Testis (tissue), 3 donors: ENCODE measurements around the gene SHC2. TPM values are rescaled to one million over a fixed set of nuclear protein-coding genes. Genes with fewer than 3 reads are reported as not detected.

Source experiments
- DNase-seq: peaks from one replicate; pipeline ENCODE4 v3.0.0-alpha.2; 2019
- H3K27ac ChIP-seq, 2 donors: fragments of 200-600 bp; sonication (generic); one replicate each; pipeline ENCODE4 v1.5.1; 2019
- H3K27me3 ChIP-seq: fragments of 200-600 bp; sonication (generic); one replicate; pipeline ENCODE4 v1.5.1; 2019
- H3K36me3 ChIP-seq: fragments of 200-600 bp; sonication (generic); one replicate; pipeline ENCODE4 v1.5.1; 2017; ENCODE audit warnings: low read depth; ENCODE audit errors: missing control alignments
- H3K4me1 ChIP-seq: fragments of 200-600 bp; sonication (generic); one replicate; pipeline ENCODE4 v1.5.1; 2019
- H3K4me3 ChIP-seq, 2 donors: fragments of 200-600 bp; sonication (generic); one replicate each; pipeline ENCODE4 v1.5.1; 2017 to 2019
- H3K9me3 ChIP-seq: fragments of 200-600 bp; sonication (generic); one replicate; pipeline ENCODE4 v1.5.1; 2017
- POLR2A ChIP-seq: fragments of 450-650 bp; IDR thresholded peaks from one replicate; pipeline ENCODE4 v1.6.1; 2017; ENCODE audit warnings: antibody characterized with exemption, mild to moderate bottlenecking, moderate library complexity
- WGBS, 2 donors: methylation state at CpG; one replicate each; pipeline ENCODE4 v1.1.5; 2018; 5-methylcytosine and 5-hydroxymethylcytosine counted together
- intact Hi-C: fragments of 100-400 bp; cut with DNase I; formaldehyde crosslinking; loops from one replicate; pipeline ENCODE4 v1.15.1; 2023; ENCODE audit warnings: low total_unique reads
- polyA plus RNA-seq: library from polyadenylated mRNA; stranded (reverse); fragments of 350-450 nt; fragmentation: Illumina TruSeq; extraction: RNeasy Lipid Tissue Mini Kit (QIAGEN cat#74804); gene quantifications from one replicate; pipeline ENCODE4 v1.2.3, GENCODE V29; 2014; ENCODE audit warnings: low read depth, low replicate concordance; ENCODE audit not compliant: insufficient read depth
- total RNA-seq, 2 donors: library from RNA; depleted of rRNA; stranded (reverse); fragments of >200 nt; gene quantifications; one replicate each; pipeline ENCODE4 v1.2.3, GENCODE V29; 2016
- TF ChIP-seq, protein P1 (sequence below), 3 experiments: fragments of 450-650 bp in 2 of 3; fragments of 200-600 bp in 1 of 3; sonication (generic) in 1 of 3; IDR thresholded peaks; one replicate each; pipeline ENCODE4 v1.5.1; 2016 to 2019; ENCODE audit warnings: antibody characterized with exemption in 3 of 3, mild to moderate bottlenecking in 2 of 3, moderate library complexity in 1 of 3

SHC2 gene
- total and polyA plus RNA-seq, 3 donors from 2014 or later = 26.7 to 67.3 (median 57.8) TPM

DNA sequence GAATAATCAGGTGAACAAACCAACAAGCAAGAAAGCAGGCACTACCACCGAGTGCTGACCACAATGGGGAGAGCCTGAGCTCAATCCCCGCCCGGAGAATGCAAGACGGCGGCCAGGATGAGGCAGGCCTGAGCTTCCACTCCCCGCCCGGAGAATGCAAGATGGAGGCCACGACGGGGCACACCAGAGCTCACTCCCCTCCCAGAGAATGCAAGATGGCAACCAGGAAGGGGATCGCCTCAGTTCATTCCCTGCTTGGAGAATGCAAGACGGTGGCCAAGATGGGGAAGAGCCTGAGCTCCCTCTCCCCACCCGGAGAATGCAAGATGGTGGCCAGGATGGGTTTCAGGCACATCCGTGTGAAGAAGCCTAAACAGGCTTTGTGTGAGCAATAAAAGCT, 91.6 kb downstream of the SHC2 start:
- no peak for DNase-seq
- Histone ChIP-seq H3K27ac (no peak overlapping the region), H3K27me3 (no peaks in the 10 kb centered on the region), H3K4me1 (peaks cover 2% of the 10 kb centered on the region), H3K4me3 (no peak overlapping the region), H3K9me3 (no peaks in the 10 kb centered on the region), H3K36me3 (no peaks in the 10 kb centered on the region)
- intact Hi-C loops = no loop called here
- WGBS, 2 donors = 95 to 97% methylated on average over 13 of the region's 13 CpGs
- TF ChIP-seq POLR2A = no peak
- TF ChIP-seq, protein P1, sequence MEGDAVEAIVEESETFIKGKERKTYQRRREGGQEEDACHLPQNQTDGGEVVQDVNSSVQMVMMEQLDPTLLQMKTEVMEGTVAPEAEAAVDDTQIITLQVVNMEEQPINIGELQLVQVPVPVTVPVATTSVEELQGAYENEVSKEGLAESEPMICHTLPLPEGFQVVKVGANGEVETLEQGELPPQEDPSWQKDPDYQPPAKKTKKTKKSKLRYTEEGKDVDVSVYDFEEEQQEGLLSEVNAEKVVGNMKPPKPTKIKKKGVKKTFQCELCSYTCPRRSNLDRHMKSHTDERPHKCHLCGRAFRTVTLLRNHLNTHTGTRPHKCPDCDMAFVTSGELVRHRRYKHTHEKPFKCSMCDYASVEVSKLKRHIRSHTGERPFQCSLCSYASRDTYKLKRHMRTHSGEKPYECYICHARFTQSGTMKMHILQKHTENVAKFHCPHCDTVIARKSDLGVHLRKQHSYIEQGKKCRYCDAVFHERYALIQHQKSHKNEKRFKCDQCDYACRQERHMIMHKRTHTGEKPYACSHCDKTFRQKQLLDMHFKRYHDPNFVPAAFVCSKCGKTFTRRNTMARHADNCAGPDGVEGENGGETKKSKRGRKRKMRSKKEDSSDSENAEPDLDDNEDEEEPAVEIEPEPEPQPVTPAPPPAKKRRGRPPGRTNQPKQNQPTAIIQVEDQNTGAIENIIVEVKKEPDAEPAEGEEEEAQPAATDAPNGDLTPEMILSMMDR (IDR thresholded peaks at IDR 0.05) = no peak

DNA sequence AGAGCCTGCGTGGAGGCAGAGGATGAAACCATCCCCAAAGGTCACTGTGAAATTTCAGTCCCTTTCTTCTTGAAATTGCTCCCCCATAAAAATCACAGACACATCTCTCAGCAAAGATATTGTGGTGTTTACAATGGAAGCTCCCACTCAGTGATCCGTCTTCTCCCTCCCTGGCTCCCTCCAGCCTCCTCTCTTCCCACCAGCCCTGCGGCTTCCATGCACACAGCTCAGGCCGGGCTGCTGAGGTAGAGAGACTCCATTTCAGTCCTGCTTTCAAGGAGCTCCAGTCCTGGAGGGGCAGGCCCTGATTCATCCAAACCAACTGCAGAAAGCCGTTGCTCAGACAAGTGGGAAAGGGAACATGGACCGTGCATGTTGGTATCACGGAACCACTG, 92.2 kb downstream of the SHC2 start:
- 73 to 81% methylated on average over 7 of the region's 7 CpGs for WGBS, 2 donors
- no peaks in the 10 kb centered on the region for H3K36me3 ChIP-seq
- H3K4me1 ChIP-seq = peaks cover 2% of the 10 kb centered on the region
- H3K9me3 ChIP-seq = no peaks in the 10 kb centered on the region
- H3K27me3 ChIP-seq = no peaks in the 10 kb centered on the region
- intact Hi-C loops = no loop called here
- no peak for DNase-seq
- no peak overlapping the region for H3K4me3 ChIP-seq
- H3K27ac ChIP-seq = no peak overlapping the region
- TF ChIP-seq, protein P1 (IDR thresholded peaks at IDR 0.05) = no peak
- TF ChIP-seq POLR2A = no peak

DNA sequence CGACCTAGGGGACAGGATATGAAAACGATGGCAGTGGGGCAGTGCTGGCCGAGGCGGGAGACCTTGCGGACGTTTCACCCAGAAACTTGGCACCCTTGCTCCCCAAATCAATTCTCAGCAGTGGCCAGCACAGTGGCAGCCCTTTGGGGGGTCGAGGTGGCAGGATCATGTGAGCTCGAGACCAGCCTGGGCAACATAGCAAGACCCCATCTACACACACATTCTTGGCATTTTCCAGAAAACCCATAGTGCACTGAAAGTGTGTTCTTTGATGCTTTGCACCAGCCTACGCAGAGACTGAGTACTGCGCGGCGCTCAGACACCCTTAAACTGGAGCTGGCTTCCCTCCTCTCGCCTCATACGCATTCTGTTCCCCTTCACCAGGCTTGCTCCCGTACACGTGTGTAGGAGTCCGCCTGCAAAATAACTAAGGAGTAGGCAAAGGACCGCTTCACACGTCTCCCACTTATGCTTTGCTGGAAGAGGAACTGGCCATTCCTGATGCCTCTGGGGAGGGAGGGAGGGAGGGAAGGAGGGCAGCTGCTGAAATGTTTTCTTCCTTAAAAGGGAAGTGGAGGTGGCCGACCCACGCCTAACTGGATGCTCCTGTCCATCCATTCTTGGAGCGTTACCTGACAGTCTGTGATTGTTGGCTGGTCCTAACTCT, 92.7 kb downstream of the SHC2 start:
- H3K27me3 ChIP-seq = no peaks in the 10 kb centered on the region

DNA sequence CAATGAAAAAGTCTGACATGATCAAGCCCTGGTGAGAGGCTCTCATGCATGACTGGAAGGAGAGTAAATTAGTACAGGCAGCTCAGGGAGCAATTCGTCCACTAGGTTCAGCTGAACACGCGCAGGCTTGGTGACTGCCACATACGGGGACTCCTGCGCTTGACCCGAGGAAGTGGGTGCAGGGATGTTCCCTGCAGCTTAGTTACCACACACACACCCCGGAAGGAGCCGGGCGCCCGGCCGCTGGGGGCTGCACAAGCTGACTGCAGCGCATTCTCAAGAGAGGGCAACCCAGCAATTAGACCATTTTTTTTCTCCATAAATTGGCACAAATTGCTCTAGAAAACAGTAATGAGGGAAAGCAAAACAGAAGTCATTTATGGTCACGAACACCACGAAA, 93.3 kb downstream of the SHC2 start:
- no peak overlapping the region for H3K4me3 ChIP-seq
- H3K9me3 ChIP-seq = no peaks in the 10 kb centered on the region
- intact Hi-C loops = no loop called here

More for the DNA sequence above, 92.7 kb downstream of the SHC2 start:
- DNase-seq = no peak
- intact Hi-C loops = no loop called here
- TF ChIP-seq POLR2A = no peak
- TF ChIP-seq, protein P1 (IDR thresholded peaks at IDR 0.05) = no peak
- Histone ChIP-seq H3K36me3 (no peaks in the 10 kb centered on the region), H3K4me3 (no peak overlapping the region), H3K27ac (no peak overlapping the region), H3K9me3 (no peaks in the 10 kb centered on the region), H3K4me1 (peaks cover 2% of the 10 kb centered on the region)
- WGBS, 2 donors = 67 to 76% methylated on average over 22 of the region's 22 CpGs

More for the DNA sequence above, 93.3 kb downstream of the SHC2 start:
- WGBS, 2 donors = 91 to 94% methylated on average over 12 to 14 of the region's 14 CpGs
- Histone ChIP-seq H3K27me3 (no peaks in the 10 kb centered on the region), H3K36me3 (no peaks in the 10 kb centered on the region), H3K27ac (no peak overlapping the region), H3K4me1 (peaks cover under 1% of the 10 kb centered on the region)
- no peak for TF ChIP-seq POLR2A
- TF ChIP-seq, protein P1 (IDR thresholded peaks at IDR 0.05) = no peak
- no peak for DNase-seq
